Measurements from ENCODE around the gene LTC4S. TPM values are rescaled to one million over a fixed set of nuclear protein-coding genes. Genes with fewer than 3 reads are reported as not detected.

Gene LTC4S
- total and polyA plus RNA-seq, 12 donors: 5.4 to 20.0 (median 8.8) TPM

- peak overlapping the region in 3 of 10 donors; percentile 39 to 69 (median 52) for H3K27ac ChIP-seq
Observed at GRCh38 chr5:179840321-179840720, 46.5 kb downstream of the LTC4S start.

DNA sequence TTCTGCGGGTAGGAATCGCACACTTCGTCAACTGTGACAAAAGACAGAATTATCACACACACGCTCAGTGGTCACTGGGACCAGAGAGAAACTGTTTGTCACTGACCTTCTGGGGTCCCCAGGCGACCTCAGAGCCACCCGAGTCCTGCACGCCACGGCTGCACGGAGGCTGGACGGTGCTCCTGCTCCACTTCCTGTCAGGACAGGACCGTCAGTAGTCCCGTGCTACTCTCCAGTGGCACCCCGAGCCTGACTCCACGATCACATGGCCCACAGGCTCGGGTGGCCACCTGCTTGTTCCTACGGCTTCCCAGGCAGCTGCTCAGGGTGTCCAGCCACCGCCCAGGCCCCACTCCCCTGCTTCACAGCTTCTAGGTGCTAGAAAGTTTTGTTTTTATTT, 47.0 kb downstream of the LTC4S start:
- ATAC-seq (peak in 1 of 8 donors; percentile 6), DNase-seq (no peak)
- H3K27me3 ChIP-seq: no peaks in the 10 kb centered on the region
- H3K4me3 ChIP-seq: no peak overlapping the region
- intact Hi-C loops (cut with DNase I): no loop called here
- peaks cover 0 to 16% (median 7%) of the 10 kb centered on the region in 11 donors for H3K9me3 ChIP-seq
- peaks cover 0 to 25% (median 8%) of the 10 kb centered on the region in 9 donors for H3K4me1 ChIP-seq
- TF ChIP-seq, protein P1, sequence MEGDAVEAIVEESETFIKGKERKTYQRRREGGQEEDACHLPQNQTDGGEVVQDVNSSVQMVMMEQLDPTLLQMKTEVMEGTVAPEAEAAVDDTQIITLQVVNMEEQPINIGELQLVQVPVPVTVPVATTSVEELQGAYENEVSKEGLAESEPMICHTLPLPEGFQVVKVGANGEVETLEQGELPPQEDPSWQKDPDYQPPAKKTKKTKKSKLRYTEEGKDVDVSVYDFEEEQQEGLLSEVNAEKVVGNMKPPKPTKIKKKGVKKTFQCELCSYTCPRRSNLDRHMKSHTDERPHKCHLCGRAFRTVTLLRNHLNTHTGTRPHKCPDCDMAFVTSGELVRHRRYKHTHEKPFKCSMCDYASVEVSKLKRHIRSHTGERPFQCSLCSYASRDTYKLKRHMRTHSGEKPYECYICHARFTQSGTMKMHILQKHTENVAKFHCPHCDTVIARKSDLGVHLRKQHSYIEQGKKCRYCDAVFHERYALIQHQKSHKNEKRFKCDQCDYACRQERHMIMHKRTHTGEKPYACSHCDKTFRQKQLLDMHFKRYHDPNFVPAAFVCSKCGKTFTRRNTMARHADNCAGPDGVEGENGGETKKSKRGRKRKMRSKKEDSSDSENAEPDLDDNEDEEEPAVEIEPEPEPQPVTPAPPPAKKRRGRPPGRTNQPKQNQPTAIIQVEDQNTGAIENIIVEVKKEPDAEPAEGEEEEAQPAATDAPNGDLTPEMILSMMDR (IDR thresholded peaks at IDR 0.05): no peak
- no peak overlapping the region for H3K27ac ChIP-seq
- 87 to 93% methylated on average over 17 of the region's 17 CpGs for WGBS, 2 donors
- H3K36me3 ChIP-seq: peaks cover 0 to 92% (median 61%) of the 10 kb centered on the region in 9 donors

More at GRCh38 chr5:179840321-179840720, 46.5 kb downstream of the LTC4S start:
- no peak for DNase-seq
- intact Hi-C loops (cut with DNase I): no loop called here
- Histone ChIP-seq H3K36me3 (peaks cover 0 to 92% (median 58%) of the 10 kb centered on the region in 9 donors), H3K9me3 (peaks cover 0 to 12% (median 7%) of the 10 kb centered on the region in 11 donors), H3K27me3 (no peaks in the 10 kb centered on the region), H3K4me1 (peaks cover 0 to 25% (median 8%) of the 10 kb centered on the region in 9 donors), H3K4me3 (no peak overlapping the region)
- TF ChIP-seq, protein P1 (IDR thresholded peaks at IDR 0.05): no peak
- WGBS, 2 donors: 95 to 96% methylated on average over 11 of the region's 11 CpGs
- ATAC-seq: peak in 2 of 8 donors; percentile 3

DNA sequence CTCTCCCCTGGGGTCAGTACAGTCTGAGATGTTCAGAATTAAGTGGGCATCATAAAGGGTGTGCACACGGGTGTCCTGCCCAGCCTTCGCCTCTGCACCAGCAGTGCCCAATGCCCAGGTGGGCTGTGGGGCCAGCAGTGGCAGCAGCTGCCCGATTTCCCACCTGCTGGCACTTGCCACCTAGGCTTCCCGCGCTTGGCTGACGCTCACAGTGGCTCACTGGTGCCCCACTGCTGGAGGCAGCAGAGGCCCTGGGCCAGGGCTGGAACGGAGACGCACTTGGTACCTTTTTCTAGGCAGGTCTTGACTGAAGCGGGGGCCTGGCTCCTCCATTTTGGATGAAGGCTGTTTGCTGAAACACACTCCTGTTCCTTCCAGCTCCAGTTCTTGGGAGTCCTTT, 47.8 kb downstream of the LTC4S start:
- Histone ChIP-seq H3K4me1 (peaks cover 0 to 18% (median 2%) of the 10 kb centered on the region in 9 donors), H3K36me3 (peaks cover 0 to 92% (median 61%) of the 10 kb centered on the region in 9 donors), H3K9me3 (peaks cover 0 to 17% (median 7%) of the 10 kb centered on the region in 11 donors), H3K27ac (no peak overlapping the region), H3K4me3 (no peak overlapping the region), H3K27me3 (no peaks in the 10 kb centered on the region)
- no peak for DNase-seq
- no peak for ATAC-seq
- 96 to 97% methylated on average over 9 of the region's 9 CpGs for WGBS, 2 donors
- intact Hi-C loops (cut with DNase I): no loop called here
- TF ChIP-seq, protein P1 (IDR thresholded peaks at IDR 0.05): no peak

Small RNAs within 50 kb of the gene (microRNA-seq; reads per million reads assigned to microRNA genes)
- 0.51 to 1.2 reads per million in 2 donors for gene MIR1229

Other genes starting within 250 kb of the LTC4S start
- 10 to 100 TPM; 17.0 to 28.1 (median 20.8) TPM for gene RUFY1, start 243.4 kb upstream of the LTC4S start, total RNA-seq
- 10 to 100 TPM; 21.5 to 38.3 TPM for gene RUFY1, start 243.4 kb upstream of the LTC4S start, polyA plus RNA-seq
- gene HNRNPH1, start 170.3 kb upstream of the LTC4S start, total RNA-seq: 100 to 1,000 TPM; 147 to 227 (median 168) TPM
- gene HNRNPH1, start 170.3 kb upstream of the LTC4S start, polyA plus RNA-seq: 100 to 1,000 TPM; 114 to 217 TPM
- not detected for gene CBY3, start 113.0 kb upstream of the LTC4S start, total RNA-seq
- gene CBY3, start 113.0 kb upstream of the LTC4S start, polyA plus RNA-seq: under 1 TPM in 1 of 2 donors, not detected in 1; 0.06 TPM
- 100 to 1,000 TPM; 372 to 659 (median 492) TPM for gene CANX, start 95.0 kb upstream of the LTC4S start, total RNA-seq
- gene CANX, start 95.0 kb upstream of the LTC4S start, polyA plus RNA-seq: 100 to 1,000 TPM in 1 of 2 donors, 10 to 100 TPM in 1; 90.9 to 212 TPM
- 10 to 100 TPM in 9 of 10 donors, 1 to 10 TPM in 1; 10.0 to 15.3 (median 12.5) TPM for gene MAML1, start 61.2 kb upstream of the LTC4S start, total RNA-seq
- gene MAML1, start 61.2 kb upstream of the LTC4S start, polyA plus RNA-seq: 1 to 10 TPM; 5.5 to 9.4 TPM
- gene MGAT4B, start 12.9 kb downstream of the LTC4S start, total RNA-seq: 100 to 1,000 TPM in 5 of 10 donors, 10 to 100 TPM in 5; 88.6 to 123 (median 102) TPM
- gene MGAT4B, start 12.9 kb downstream of the LTC4S start, polyA plus RNA-seq: 10 to 100 TPM; 58.6 to 86.9 TPM
- gene SQSTM1, start 26.9 kb downstream of the LTC4S start, total RNA-seq: 100 to 1,000 TPM; 341 to 466 (median 391) TPM
- gene SQSTM1, start 26.9 kb downstream of the LTC4S start, polyA plus RNA-seq: 100 to 1,000 TPM; 131 to 210 TPM
- gene MRNIP, start 64.8 kb downstream of the LTC4S start, total RNA-seq: 10 to 100 TPM in 8 of 10 donors, 1 to 10 TPM in 2; 6.6 to 14.4 (median 12.7) TPM
- gene MRNIP, start 64.8 kb downstream of the LTC4S start, polyA plus RNA-seq: 10 to 100 TPM; 12.6 to 45.1 TPM
- 10 to 100 TPM; 26.0 to 52.1 (median 33.7) TPM for gene TBC1D9B, start 113.9 kb downstream of the LTC4S start, total RNA-seq
- 10 to 100 TPM; 31.0 to 31.4 TPM for gene TBC1D9B, start 113.9 kb downstream of the LTC4S start, polyA plus RNA-seq

Data from heart right ventricle (tissue), 16 donors.